Measurements from ENCODE around the gene MIS12. TPM values are rescaled to one million over a fixed set of nuclear protein-coding genes. Genes with fewer than 3 reads are reported as not detected.

Gene MIS12
- total RNA-seq, 1 experiment from 2014 or later: 22.6 TPM

DNA sequence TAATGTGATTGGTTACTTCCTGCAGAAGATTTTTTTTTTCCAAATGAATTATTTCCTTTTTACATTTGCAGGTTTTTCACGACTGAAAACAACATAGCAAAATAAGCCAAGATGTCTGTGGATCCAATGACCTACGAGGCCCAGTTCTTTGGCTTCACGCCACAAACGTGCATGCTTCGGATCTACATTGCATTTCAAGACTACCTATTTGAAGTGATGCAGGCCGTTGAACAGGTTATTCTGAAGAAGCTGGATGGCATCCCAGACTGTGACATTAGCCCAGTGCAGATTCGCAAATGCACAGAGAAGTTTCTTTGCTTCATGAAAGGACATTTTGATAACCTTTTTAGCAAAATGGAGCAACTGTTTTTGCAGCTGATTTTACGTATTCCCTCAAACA, 2.4 kb downstream of the MIS12 start (continued):
- TF ChIP-seq, protein P1, sequence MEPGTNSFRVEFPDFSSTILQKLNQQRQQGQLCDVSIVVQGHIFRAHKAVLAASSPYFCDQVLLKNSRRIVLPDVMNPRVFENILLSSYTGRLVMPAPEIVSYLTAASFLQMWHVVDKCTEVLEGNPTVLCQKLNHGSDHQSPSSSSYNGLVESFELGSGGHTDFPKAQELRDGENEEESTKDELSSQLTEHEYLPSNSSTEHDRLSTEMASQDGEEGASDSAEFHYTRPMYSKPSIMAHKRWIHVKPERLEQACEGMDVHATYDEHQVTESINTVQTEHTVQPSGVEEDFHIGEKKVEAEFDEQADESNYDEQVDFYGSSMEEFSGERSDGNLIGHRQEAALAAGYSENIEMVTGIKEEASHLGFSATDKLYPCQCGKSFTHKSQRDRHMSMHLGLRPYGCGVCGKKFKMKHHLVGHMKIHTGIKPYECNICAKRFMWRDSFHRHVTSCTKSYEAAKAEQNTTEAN (CRISPR knock-in tag; IDR thresholded peaks at IDR 0.05): no peak
- TF ChIP-seq FOXP1 (CRISPR knock-in tag; IDR thresholded peaks at IDR 0.05; ENCODE audit: borderline replicate concordance) (no peak), MXD4 (CRISPR knock-in tag; IDR thresholded peaks at IDR 0.05; ENCODE audit: borderline replicate concordance) (no peak), NFE2L1 (CRISPR knock-in tag; IDR thresholded peaks at IDR 0.05) (no peak), SOX15 (CRISPR knock-in tag; IDR thresholded peaks at IDR 0.05) (no peak), MYBL2 (CRISPR knock-in tag; IDR thresholded peaks at IDR 0.05) (no peak), TP53 (CRISPR knock-in tag; IDR thresholded peaks at IDR 0.05) (no peak), NFYB (CRISPR knock-in tag; conservative IDR thresholded peaks at IDR 0.05; ENCODE audit: low read depth) (no peak)
- TF ChIP-seq, protein P2, sequence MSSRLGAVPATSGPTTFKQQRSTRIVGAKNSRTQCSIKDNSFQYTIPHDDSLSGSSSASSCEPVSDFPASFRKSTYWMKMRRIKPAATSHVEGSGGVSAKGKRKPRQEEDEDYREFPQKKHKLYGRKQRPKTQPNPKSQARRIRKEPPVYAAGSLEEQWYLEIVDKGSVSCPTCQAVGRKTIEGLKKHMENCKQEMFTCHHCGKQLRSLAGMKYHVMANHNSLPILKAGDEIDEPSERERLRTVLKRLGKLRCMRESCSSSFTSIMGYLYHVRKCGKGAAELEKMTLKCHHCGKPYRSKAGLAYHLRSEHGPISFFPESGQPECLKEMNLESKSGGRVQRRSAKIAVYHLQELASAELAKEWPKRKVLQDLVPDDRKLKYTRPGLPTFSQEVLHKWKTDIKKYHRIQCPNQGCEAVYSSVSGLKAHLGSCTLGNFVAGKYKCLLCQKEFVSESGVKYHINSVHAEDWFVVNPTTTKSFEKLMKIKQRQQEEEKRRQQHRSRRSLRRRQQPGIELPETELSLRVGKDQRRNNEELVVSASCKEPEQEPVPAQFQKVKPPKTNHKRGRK (CRISPR knock-in tag; IDR thresholded peaks at IDR 0.05; ENCODE audit: borderline replicate concordance): no peak
- TF ChIP-seq, protein P3, sequence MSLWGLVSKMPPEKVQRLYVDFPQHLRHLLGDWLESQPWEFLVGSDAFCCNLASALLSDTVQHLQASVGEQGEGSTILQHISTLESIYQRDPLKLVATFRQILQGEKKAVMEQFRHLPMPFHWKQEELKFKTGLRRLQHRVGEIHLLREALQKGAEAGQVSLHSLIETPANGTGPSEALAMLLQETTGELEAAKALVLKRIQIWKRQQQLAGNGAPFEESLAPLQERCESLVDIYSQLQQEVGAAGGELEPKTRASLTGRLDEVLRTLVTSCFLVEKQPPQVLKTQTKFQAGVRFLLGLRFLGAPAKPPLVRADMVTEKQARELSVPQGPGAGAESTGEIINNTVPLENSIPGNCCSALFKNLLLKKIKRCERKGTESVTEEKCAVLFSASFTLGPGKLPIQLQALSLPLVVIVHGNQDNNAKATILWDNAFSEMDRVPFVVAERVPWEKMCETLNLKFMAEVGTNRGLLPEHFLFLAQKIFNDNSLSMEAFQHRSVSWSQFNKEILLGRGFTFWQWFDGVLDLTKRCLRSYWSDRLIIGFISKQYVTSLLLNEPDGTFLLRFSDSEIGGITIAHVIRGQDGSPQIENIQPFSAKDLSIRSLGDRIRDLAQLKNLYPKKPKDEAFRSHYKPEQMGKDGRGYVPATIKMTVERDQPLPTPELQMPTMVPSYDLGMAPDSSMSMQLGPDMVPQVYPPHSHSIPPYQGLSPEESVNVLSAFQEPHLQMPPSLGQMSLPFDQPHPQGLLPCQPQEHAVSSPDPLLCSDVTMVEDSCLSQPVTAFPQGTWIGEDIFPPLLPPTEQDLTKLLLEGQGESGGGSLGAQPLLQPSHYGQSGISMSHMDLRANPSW (CRISPR knock-in tag; conservative IDR thresholded peaks at IDR 0.05; ENCODE audit: low read depth): no peak
- TF ChIP-seq, protein P4, sequence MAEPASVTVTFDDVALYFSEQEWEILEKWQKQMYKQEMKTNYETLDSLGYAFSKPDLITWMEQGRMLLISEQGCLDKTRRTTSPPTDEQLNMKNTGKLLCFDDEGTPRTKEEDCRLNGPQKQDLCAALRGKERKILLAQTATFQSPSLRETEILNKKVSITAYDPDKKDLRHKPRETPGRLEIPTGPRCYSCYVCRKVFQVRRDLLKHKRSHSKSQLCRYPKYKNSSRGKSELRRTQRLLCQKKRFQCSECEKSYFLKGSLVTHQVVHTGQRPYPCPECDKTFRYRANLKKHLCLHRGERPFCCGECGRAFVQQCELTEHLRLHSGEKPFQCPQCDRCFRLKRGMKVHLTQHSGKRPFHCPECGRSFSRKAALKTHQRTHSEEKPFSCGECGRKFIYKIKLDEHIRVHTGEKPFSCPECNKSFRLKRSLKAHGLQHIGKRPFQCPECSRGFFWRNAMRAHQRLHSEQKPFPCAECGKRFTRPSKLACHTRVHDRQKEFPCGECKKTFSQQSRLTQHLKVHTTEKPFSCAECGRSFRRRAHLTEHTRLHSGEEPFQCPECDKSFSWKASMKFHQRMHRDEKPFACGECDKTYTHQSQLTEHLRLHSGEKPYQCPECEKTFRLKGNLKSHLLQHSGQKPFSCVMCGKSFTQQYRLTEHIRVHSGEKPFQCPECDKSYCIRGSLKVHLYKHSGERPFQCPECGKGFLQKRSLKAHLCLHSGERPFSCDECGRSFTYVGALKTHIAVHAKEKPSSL (CRISPR knock-in tag; conservative IDR thresholded peaks at IDR 0.05): no peak
- TF ChIP-seq, protein P5, sequence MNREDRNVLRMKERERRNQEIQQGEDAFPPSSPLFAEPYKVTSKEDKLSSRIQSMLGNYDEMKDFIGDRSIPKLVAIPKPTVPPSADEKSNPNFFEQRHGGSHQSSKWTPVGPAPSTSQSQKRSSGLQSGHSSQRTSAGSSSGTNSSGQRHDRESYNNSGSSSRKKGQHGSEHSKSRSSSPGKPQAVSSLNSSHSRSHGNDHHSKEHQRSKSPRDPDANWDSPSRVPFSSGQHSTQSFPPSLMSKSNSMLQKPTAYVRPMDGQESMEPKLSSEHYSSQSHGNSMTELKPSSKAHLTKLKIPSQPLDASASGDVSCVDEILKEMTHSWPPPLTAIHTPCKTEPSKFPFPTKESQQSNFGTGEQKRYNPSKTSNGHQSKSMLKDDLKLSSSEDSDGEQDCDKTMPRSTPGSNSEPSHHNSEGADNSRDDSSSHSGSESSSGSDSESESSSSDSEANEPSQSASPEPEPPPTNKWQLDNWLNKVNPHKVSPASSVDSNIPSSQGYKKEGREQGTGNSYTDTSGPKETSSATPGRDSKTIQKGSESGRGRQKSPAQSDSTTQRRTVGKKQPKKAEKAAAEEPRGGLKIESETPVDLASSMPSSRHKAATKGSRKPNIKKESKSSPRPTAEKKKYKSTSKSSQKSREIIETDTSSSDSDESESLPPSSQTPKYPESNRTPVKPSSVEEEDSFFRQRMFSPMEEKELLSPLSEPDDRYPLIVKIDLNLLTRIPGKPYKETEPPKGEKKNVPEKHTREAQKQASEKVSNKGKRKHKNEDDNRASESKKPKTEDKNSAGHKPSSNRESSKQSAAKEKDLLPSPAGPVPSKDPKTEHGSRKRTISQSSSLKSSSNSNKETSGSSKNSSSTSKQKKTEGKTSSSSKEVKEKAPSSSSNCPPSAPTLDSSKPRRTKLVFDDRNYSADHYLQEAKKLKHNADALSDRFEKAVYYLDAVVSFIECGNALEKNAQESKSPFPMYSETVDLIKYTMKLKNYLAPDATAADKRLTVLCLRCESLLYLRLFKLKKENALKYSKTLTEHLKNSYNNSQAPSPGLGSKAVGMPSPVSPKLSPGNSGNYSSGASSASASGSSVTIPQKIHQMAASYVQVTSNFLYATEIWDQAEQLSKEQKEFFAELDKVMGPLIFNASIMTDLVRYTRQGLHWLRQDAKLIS (CRISPR knock-in tag; IDR thresholded peaks at IDR 0.05; ENCODE audit: borderline replicate concordance): no peak

DNA sequence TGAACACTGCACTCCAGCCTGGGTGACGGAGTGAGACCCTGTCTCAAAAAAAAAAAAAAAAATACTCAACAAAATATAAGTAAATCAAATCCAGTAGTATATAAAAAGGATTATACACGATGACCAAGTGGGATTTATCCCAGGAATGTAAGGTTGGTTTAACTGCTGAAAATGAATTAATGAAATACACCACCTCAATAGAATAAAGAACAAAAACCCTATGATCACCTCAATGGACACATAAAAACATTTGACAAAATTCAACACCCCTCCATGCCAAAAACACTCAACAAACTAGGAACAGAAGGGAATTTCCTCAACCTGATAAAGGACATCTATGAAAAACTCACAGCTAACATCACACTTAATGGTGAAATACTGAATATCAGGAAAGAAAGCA, 6.6 kb downstream of the MIS12 start:
- ChIA-PET POLR2A (no interaction called here), CTCF (no interaction called here)
- Mint-ChIP-seq H3K36me3 (peaks cover 21% of the 10 kb centered on the region), H3K4me1 (peaks cover 5% of the 10 kb centered on the region), H3K9me3 (peaks cover 5% of the 10 kb centered on the region; the same call in 1 of the 2 replicates), H3K27me3 (ENCODE audit: low read depth) (peaks cover 27% of the 10 kb centered on the region), H3K27ac (no peak overlapping the region), H3K4me3 (no peak overlapping the region)
- DNase-seq (ENCODE audit: low spot score): no peak
- no peak for ATAC-seq
- TF ChIP-seq PRRX2 (CRISPR knock-in tag; IDR thresholded peaks at IDR 0.05) (no peak), SP1 (CRISPR knock-in tag; conservative IDR thresholded peaks at IDR 0.05) (no peak), SMAD3 (CRISPR knock-in tag; IDR thresholded peaks at IDR 0.05; ENCODE audit: borderline replicate concordance) (no peak), SOX15 (CRISPR knock-in tag; IDR thresholded peaks at IDR 0.05) (no peak)
- TF ChIP-seq, protein P6, sequence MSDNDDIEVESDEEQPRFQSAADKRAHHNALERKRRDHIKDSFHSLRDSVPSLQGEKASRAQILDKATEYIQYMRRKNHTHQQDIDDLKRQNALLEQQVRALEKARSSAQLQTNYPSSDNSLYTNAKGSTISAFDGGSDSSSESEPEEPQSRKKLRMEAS (CRISPR knock-in tag; IDR thresholded peaks at IDR 0.05): no peak
- TF ChIP-seq, protein P7, sequence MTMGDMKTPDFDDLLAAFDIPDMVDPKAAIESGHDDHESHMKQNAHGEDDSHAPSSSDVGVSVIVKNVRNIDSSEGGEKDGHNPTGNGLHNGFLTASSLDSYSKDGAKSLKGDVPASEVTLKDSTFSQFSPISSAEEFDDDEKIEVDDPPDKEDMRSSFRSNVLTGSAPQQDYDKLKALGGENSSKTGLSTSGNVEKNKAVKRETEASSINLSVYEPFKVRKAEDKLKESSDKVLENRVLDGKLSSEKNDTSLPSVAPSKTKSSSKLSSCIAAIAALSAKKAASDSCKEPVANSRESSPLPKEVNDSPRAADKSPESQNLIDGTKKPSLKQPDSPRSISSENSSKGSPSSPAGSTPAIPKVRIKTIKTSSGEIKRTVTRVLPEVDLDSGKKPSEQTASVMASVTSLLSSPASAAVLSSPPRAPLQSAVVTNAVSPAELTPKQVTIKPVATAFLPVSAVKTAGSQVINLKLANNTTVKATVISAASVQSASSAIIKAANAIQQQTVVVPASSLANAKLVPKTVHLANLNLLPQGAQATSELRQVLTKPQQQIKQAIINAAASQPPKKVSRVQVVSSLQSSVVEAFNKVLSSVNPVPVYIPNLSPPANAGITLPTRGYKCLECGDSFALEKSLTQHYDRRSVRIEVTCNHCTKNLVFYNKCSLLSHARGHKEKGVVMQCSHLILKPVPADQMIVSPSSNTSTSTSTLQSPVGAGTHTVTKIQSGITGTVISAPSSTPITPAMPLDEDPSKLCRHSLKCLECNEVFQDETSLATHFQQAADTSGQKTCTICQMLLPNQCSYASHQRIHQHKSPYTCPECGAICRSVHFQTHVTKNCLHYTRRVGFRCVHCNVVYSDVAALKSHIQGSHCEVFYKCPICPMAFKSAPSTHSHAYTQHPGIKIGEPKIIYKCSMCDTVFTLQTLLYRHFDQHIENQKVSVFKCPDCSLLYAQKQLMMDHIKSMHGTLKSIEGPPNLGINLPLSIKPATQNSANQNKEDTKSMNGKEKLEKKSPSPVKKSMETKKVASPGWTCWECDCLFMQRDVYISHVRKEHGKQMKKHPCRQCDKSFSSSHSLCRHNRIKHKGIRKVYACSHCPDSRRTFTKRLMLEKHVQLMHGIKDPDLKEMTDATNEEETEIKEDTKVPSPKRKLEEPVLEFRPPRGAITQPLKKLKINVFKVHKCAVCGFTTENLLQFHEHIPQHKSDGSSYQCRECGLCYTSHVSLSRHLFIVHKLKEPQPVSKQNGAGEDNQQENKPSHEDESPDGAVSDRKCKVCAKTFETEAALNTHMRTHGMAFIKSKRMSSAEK (CRISPR knock-in tag; IDR thresholded peaks at IDR 0.05; ENCODE audit: borderline replicate concordance): no peak
- TF ChIP-seq, protein P3 (CRISPR knock-in tag; conservative IDR thresholded peaks at IDR 0.05; ENCODE audit: low read depth): no peak
